K562 (cell line): ENCODE measurements around the gene BGLAP. TPM values are rescaled to one million over a fixed set of nuclear protein-coding genes. Genes with fewer than 3 reads are reported as not detected.

Experiments used
- BRCA1 ChIP-seq, 2 experiments: fragments of 450-650 bp in 1 of 2; sonication (generic) in 1 of 2; formaldehyde crosslinking in 1 of 2; IDR thresholded peaks; 2 replicates each; pipeline versions ENCODE4 v1.5.0 to v1.6.1; 2017 to 2020; ENCODE audit warnings: mild to moderate bottlenecking in 1 of 2, missing genetic modification reagents in 1 of 2
- CCNT2 ChIP-seq: IDR thresholded peaks from 2 replicates; pipeline ENCODE4 v1.6.1; 2011; ENCODE audit warnings: borderline replicate concordance, low read depth, mild to moderate bottlenecking, moderate library complexity, mixed read lengths, low read length; ENCODE audit not compliant: insufficient read length; ENCODE audit errors: extremely low read depth
- CXXC5 ChIP-seq: fragments of 250-450 bp; sonication (Bioruptor Pico); IDR thresholded peaks from 2 replicates; pipeline ENCODE4 v1.8.0; 2022; ENCODE audit warnings: inconsistent platforms, mild to moderate bottlenecking, moderate library complexity
- ELF2 ChIP-seq: fragments of 250-450 bp; sonication (Bioruptor Pico); IDR thresholded peaks from 2 replicates; pipeline ENCODE4 v1.5.0; 2021; ENCODE audit warnings: mild to moderate bottlenecking
- ELF4 ChIP-seq: fragments of 450-650 bp; formaldehyde crosslinking; IDR thresholded peaks from 2 replicates; pipeline ENCODE4 v1.4.0; 2022; ENCODE audit warnings: missing genetic modification characterization
- GATAD2A ChIP-seq: fragments of 450-650 bp; IDR thresholded peaks from 2 replicates; pipeline ENCODE4 v1.6.1; 2017
- MTA3 ChIP-seq: fragments of 450-650 bp; formaldehyde crosslinking; IDR thresholded peaks from 2 replicates; pipeline ENCODE4 v1.6.1; 2017; ENCODE audit warnings: mild to moderate bottlenecking, borderline replicate concordance
- NCOA1 ChIP-seq: fragments of 450-650 bp; IDR thresholded peaks from 2 replicates; pipeline ENCODE4 v1.6.1; 2016; ENCODE audit warnings: low read depth
- PHF20 ChIP-seq: fragments of 450-650 bp; IDR thresholded peaks from 2 replicates; pipeline ENCODE4 v1.6.1; 2018; ENCODE audit not compliant: partially characterized antibody
- SIN3B ChIP-seq: fragments of 450-650 bp; IDR thresholded peaks from 2 replicates; pipeline ENCODE4 v1.6.1; 2017; ENCODE audit warnings: low read depth, mild to moderate bottlenecking, moderate library complexity
- TAF1 ChIP-seq: IDR thresholded peaks from 2 replicates; pipeline ENCODE4 v1.6.1; 2011; ENCODE audit warnings: mild to moderate bottlenecking, low read length, moderate library complexity; ENCODE audit not compliant: insufficient read depth, control insufficient read depth, severe bottlenecking; ENCODE audit errors: extremely low read depth
- ZBED1 ChIP-seq: IDR thresholded peaks from 2 replicates; pipeline ENCODE4 v1.6.1; 2014
- ZNF140 ChIP-seq: fragments of 250-450 bp; sonication (Bioruptor Pico); IDR thresholded peaks from 2 replicates; pipeline ENCODE4 v1.8.0; 2021; ENCODE audit warnings: moderate library complexity, mild to moderate bottlenecking, inconsistent platforms
- ZNF143 ChIP-seq: sonication (generic); formaldehyde crosslinking; IDR thresholded peaks from 2 replicates; pipeline ENCODE4 v1.9.0; 2022; ENCODE audit warnings: mild to moderate bottlenecking, missing genetic modification reagents
- ZNF717 ChIP-seq: fragments of 250-450 bp; sonication (Bioruptor Pico); IDR thresholded peaks from 2 replicates; pipeline ENCODE4 v1.5.0; 2021
- ZNF766 ChIP-seq: fragments of 200-800 bp; sonication (Bioruptor generic); conservative IDR thresholded peaks from 2 replicates; pipeline ENCODE4 v1.6.1; 2016; ENCODE audit warnings: missing genetic modification characterization, missing compliant biosample characterization
- polyA plus RNA-seq, 8 experiments: library from polyadenylated mRNA; depleted of rRNA in 4 of 8; stranded (reverse) in 5 of 8; unstranded in 3 of 8; fragments of >200 nt; fragmentation: Nextera tagmentation in 2 of 8; fragmentation: Illumina TruSeq in 1 of 8; extraction: Ambion mirVana in 2 of 8; extraction: Trizol in 1 of 8; gene quantifications; 2 replicates each; pipeline versions ENCODE4 v1.2.1 to v1.2.3, GENCODE V29; 2011 to 2014; ENCODE audit warnings: inconsistent platforms in 1 of 8, missing spikeins in 1 of 8
- total RNA-seq, 7 experiments: library from RNA; depleted of rRNA in 6 of 7; stranded (reverse); fragments of >200 nt in 6 of 7; fragmentation: Illumina TruSeq in 2 of 7; extraction: Trizol in 2 of 7; gene quantifications; 2 replicates each; pipeline versions ENCODE4 v1.2.1 to v1.2.3, GENCODE V29; 2011 to 2021; ENCODE audit warnings: low replicate concordance in 1 of 7
- TF ChIP-seq, protein P1 (sequence below): conservative IDR thresholded peaks from 2 replicates; pipeline ENCODE4 v1.6.1; 2011; ENCODE audit warnings: low read depth, mild to moderate bottlenecking, low read length; ENCODE audit not compliant: control insufficient read depth
- TF ChIP-seq, protein P2 (sequence below), 2 experiments: fragments of 450-650 bp in 1 of 2; IDR thresholded peaks; 2 replicates each; pipeline ENCODE4 v1.6.1; 2011 to 2017; ENCODE audit warnings: low read depth in 2 of 2, antibody characterized with exemption in 1 of 2, borderline replicate concordance in 1 of 2, low read length in 1 of 2, mild to moderate bottlenecking in 1 of 2, mixed read lengths in 1 of 2; ENCODE audit not compliant: control insufficient read depth in 1 of 2
- TF ChIP-seq, protein P3 (sequence below): IDR thresholded peaks from 2 replicates; pipeline ENCODE4 v1.6.1; 2014; ENCODE audit warnings: antibody characterized with exemption
- TF ChIP-seq, protein P4 (sequence below): fragments of 450-650 bp; IDR thresholded peaks from 2 replicates; pipeline ENCODE4 v1.6.1; 2016; ENCODE audit warnings: mild to moderate bottlenecking

BGLAP gene
- total and polyA plus RNA-seq, 9 of the 15 experiments (the other 6 are each of a cell fraction or from before 2014, with no cell fraction given), result 0.15 to 1.4 (median 0.28) TPM; not detected in 3

DNA sequence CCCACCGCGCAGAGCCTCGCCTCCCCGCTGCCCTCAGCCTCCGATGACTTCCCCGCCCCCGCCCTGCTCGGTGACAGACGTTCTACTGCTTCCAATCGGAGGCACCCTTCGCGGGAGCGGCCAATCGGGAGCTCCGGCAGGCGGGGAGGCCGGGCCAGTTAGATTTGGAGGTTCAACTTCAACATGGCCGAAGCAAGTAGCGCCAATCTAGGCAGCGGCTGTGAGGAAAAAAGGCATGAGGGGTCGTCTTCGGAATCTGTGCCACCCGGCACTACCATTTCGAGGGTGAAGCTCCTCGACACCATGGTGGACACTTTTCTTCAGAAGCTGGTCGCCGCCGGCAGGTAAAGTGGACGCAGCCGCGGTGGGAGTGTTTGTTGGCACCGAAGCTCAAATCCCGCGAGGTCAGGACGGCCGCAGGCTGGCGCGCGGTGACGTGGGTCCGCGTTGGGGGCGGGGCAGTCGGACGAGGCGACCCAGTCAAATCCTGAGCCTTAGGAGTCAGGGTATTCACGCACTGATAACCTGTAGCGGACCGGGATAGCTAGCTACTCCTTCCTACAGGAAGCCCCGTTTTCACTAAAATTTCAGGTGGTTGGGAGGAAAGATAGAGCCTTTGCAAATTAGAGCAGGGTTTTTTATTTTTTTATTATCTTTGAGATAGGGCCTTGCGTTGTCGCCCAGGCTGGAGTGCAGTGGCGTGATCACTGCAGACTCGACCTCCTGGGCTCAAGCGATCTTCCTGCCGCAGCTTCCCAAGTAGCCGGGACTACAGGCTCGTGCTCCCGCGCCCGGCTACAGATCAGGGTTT is 28.9 kb upstream of the BGLAP start, which contains the start of gene PMF1 (continued):
- TF ChIP-seq TAF1 (peak; percentile 89), SIN3B (peak; percentile 91), CCNT2 (peak; percentile 69), CXXC5 (CRISPR knock-in tag) (peak; percentile 94), NCOA1 (no peak), ELF2 (no peak), GATAD2A (no peak), ZNF766 (CRISPR knock-in tag) (no peak), BRCA1 (IDR thresholded peaks at IDR 0.05) (no peak), BRCA1 (CRISPR knock-in tag; IDR thresholded peaks at IDR 0.05) (no peak), ZNF143 (CRISPR knock-in tag) (no peak), MTA3 (peak; percentile 89; the same call in 1 of the 2 replicates), ZNF717 (CRISPR knock-in tag) (no peak), PHF20 (peak; percentile 86), ZBED1 (0 out of 2 replicates have a peak, but pooled peaks have one; percentile 19), ZNF140 (CRISPR knock-in tag) (no peak), ELF4 (peak; percentile 38; the same call in 1 of the 2 replicates)
- TF ChIP-seq, protein P1, sequence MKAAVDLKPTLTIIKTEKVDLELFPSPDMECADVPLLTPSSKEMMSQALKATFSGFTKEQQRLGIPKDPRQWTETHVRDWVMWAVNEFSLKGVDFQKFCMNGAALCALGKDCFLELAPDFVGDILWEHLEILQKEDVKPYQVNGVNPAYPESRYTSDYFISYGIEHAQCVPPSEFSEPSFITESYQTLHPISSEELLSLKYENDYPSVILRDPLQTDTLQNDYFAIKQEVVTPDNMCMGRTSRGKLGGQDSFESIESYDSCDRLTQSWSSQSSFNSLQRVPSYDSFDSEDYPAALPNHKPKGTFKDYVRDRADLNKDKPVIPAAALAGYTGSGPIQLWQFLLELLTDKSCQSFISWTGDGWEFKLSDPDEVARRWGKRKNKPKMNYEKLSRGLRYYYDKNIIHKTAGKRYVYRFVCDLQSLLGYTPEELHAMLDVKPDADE, result peak; percentile 69; the same call in 1 of the 2 replicates
- TF ChIP-seq, protein P2, sequence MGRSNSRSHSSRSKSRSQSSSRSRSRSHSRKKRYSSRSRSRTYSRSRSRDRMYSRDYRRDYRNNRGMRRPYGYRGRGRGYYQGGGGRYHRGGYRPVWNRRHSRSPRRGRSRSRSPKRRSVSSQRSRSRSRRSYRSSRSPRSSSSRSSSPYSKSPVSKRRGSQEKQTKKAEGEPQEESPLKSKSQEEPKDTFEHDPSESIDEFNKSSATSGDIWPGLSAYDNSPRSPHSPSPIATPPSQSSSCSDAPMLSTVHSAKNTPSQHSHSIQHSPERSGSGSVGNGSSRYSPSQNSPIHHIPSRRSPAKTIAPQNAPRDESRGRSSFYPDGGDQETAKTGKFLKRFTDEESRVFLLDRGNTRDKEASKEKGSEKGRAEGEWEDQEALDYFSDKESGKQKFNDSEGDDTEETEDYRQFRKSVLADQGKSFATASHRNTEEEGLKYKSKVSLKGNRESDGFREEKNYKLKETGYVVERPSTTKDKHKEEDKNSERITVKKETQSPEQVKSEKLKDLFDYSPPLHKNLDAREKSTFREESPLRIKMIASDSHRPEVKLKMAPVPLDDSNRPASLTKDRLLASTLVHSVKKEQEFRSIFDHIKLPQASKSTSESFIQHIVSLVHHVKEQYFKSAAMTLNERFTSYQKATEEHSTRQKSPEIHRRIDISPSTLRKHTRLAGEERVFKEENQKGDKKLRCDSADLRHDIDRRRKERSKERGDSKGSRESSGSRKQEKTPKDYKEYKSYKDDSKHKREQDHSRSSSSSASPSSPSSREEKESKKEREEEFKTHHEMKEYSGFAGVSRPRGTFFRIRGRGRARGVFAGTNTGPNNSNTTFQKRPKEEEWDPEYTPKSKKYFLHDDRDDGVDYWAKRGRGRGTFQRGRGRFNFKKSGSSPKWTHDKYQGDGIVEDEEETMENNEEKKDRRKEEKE (IDR thresholded peaks at IDR 0.05; ENCODE audit: borderline replicate concordance in 1 of 2, control insufficient read depth in 1 of 2, low read depth in 2 of 2, low read length in 1 of 2), result no peak
- TF ChIP-seq, protein P3, sequence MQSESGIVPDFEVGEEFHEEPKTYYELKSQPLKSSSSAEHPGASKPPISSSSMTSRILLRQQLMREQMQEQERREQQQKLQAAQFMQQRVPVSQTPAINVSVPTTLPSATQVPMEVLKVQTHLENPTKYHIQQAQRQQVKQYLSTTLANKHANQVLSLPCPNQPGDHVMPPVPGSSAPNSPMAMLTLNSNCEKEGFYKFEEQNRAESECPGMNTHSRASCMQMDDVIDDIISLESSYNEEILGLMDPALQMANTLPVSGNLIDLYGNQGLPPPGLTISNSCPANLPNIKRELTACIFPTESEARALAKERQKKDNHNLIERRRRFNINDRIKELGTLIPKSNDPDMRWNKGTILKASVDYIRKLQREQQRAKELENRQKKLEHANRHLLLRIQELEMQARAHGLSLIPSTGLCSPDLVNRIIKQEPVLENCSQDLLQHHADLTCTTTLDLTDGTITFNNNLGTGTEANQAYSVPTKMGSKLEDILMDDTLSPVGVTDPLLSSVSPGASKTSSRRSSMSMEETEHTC, result no peak
- TF ChIP-seq, protein P4, sequence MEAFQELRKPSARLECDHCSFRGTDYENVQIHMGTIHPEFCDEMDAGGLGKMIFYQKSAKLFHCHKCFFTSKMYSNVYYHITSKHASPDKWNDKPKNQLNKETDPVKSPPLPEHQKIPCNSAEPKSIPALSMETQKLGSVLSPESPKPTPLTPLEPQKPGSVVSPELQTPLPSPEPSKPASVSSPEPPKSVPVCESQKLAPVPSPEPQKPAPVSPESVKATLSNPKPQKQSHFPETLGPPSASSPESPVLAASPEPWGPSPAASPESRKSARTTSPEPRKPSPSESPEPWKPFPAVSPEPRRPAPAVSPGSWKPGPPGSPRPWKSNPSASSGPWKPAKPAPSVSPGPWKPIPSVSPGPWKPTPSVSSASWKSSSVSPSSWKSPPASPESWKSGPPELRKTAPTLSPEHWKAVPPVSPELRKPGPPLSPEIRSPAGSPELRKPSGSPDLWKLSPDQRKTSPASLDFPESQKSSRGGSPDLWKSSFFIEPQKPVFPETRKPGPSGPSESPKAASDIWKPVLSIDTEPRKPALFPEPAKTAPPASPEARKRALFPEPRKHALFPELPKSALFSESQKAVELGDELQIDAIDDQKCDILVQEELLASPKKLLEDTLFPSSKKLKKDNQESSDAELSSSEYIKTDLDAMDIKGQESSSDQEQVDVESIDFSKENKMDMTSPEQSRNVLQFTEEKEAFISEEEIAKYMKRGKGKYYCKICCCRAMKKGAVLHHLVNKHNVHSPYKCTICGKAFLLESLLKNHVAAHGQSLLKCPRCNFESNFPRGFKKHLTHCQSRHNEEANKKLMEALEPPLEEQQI, result no peak
